Stomach smooth muscle (tissue), 2 donors: ENCODE data around the gene GALC.

Experiments used
- H3K27ac ChIP-seq: one replicate; pipeline ENCODE4 v1.7.0; 2013; ENCODE audit warnings: mild to moderate bottlenecking, low read length, inconsistent platforms
- H3K27me3 ChIP-seq, 2 donors: one replicate each; pipeline ENCODE4 v1.7.0; 2013; ENCODE audit warnings: low read length in 2 of 2; ENCODE audit not compliant: insufficient read depth in 2 of 2, control insufficient read depth in 1 of 2
- H3K36me3 ChIP-seq, 2 donors: one replicate each; pipeline ENCODE4 v1.7.0; 2013; ENCODE audit warnings: low read length in 2 of 2; ENCODE audit not compliant: control insufficient read depth in 2 of 2, insufficient read depth in 2 of 2
- H3K4me1 ChIP-seq: one replicate; pipeline ENCODE4 v1.7.0; 2013; ENCODE audit warnings: low read length; ENCODE audit not compliant: control insufficient read depth, insufficient read depth
- H3K4me3 ChIP-seq, 2 donors: one replicate each; pipeline ENCODE4 v1.7.0; 2013; ENCODE audit warnings: low read length in 2 of 2
- H3K9ac ChIP-seq, 2 donors: one replicate each; pipeline ENCODE4 v1.7.0; 2013; ENCODE audit warnings: low read length in 2 of 2, mild to moderate bottlenecking in 1 of 2
- H3K9me3 ChIP-seq, 2 donors: one replicate each; pipeline ENCODE4 v1.7.0; 2013; ENCODE audit warnings: low read length in 2 of 2; ENCODE audit not compliant: control insufficient read depth in 2 of 2
- donor health status: healthy.
- donor health status: Pancreatic carcinoma.

The GALC gene

GRCh38 chr14:87883750-87884149 lies 109.2 kb downstream of the GALC start:
- no peak overlapping the region for H3K4me3 ChIP-seq
- H3K9me3 ChIP-seq = peaks cover 0 to 6% of the 10 kb centered on the region in 2 donors
- H3K36me3 ChIP-seq = no peaks in the 10 kb centered on the region
- no peaks in the 10 kb centered on the region for H3K27me3 ChIP-seq
- H3K9ac ChIP-seq = no peak overlapping the region
- H3K4me1 ChIP-seq = no peaks in the 10 kb centered on the region
- no peak overlapping the region for H3K27ac ChIP-seq
